Mesodermal cell (in vitro differentiated cells): ENCODE results near the gene SIT1.
A peak's percentile ranks its signal among the peaks of the same experiment; 100 is the strongest.

Experiments
- H3K27ac ChIP-seq: 2 replicates; pipeline ENCODE4 v1.7.0; 2013; ENCODE audit warnings: mild to moderate bottlenecking, low read depth, low read length, moderate library complexity; ENCODE audit not compliant: severe bottlenecking
- H3K36me3 ChIP-seq: 2 replicates; pipeline ENCODE4 v1.7.1; 2013; ENCODE audit warnings: mild to moderate bottlenecking, low read length, moderate library complexity; ENCODE audit not compliant: control insufficient read depth, insufficient read depth
- H3K4me1 ChIP-seq: one replicate; pipeline ENCODE4 v1.7.1; 2013; ENCODE audit warnings: mild to moderate bottlenecking, low read length; ENCODE audit not compliant: insufficient read depth, control insufficient read depth, poor library complexity, severe bottlenecking
- H3K4me3 ChIP-seq: 2 replicates; pipeline ENCODE4 v1.7.0; 2013; ENCODE audit warnings: low read length, control low read depth, mild to moderate bottlenecking; ENCODE audit not compliant: insufficient read depth, poor library complexity, severe bottlenecking; ENCODE audit errors: extremely low read depth
- H3K9me3 ChIP-seq: 2 replicates; pipeline ENCODE4 v1.7.1; 2013; ENCODE audit warnings: mild to moderate bottlenecking, low read length, moderate library complexity; ENCODE audit not compliant: control insufficient read depth
- WGBS, 2 experiments: methylation state at CpG; one replicate each; pipeline ENCODE4 v1.1.5; 2013; ENCODE audit warnings: missing lambda C conversion rate in 2 of 2; ENCODE audit not compliant: insufficient coverage in 2 of 2; 5-methylcytosine and 5-hydroxymethylcytosine counted together

The SIT1 gene

DNA sequence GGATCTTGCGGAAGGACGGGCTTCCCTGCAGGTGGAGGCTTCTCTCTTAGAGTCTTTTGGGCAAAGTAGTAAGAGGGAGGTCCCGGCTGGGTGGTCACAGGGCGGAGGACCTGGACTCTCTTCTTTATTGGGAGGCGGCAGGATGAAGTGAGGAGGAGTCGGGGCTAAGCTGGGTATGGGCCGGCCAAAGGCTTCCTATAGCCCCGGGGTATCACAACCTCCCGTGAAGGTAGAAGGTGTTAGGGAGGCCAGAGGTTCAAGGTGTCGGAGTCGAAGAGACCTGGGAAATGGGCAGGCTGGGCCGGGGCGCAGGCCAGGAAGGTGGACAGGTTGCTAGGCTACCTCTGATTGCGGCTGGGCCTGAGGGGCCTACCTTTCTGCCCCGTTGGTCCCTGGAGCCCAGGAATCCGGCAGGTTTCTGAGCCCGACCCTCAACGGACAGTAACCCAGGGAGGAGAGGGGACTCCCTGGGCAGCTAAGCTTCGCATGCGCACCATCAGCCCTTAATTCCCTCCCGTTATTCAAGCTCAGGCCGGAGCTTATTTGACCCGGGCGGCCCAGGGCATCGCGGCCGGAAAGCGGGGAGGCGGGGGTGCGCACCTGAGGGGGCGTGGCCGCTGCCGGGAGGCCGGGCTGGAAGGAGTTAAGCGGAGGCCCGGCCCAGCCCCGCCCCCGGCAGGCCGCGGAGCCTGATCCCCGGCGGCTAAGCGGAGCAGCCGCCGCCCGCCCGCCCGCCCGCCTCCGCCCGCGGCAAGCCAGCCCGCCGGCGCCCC is 46.0 kb downstream of the SIT1 start, which contains the start of gene TESK1:
Gene TESK1 (plus strand): TSS at position 685 of the 773 bp plus-strand sequence. CDS start 358 bp downstream, outside the sequence.
- Histone ChIP-seq H3K4me1 (no peaks in the 10 kb centered on the region), H3K36me3 (peaks cover 21% of the 10 kb centered on the region), H3K27ac (peak within 1 kb of the TSS; percentile 95), H3K9me3 (no peaks in the 10 kb centered on the region), H3K4me3 (peak within 1 kb of the TSS; percentile 61)
- WGBS, 2 experiments, result 1 to 2% methylated on average over 22 to 36 of the region's 55 CpGs

DNA sequence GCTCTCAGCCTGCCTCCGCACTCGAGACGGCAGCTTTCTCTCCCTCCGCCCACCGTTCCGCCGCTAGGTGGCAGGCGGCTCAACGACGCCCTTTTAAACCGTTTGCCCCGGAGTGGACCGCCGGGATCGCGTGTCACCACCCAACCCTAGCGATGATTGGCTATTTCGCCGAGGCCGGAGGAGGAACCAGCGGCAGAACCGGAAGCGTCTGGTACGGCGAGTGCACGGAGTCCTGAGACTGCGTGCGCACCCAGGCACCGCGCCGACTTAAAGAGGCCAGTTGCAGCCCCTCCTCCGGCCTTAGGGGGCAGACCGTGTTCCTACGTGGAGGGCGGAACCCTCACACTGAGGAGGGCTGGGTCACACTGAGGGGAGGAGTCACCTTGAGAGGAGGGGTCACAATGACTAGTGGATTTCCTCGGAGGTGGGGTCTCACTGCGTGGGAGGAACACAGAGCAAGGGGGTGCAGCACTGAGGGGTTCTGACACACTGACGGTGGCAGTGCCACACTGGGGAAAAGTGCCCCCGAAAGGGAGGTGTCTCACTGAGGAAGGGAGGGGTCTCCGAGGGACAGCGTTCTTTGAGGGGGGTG is 46.6 kb downstream of the SIT1 start:
- Histone ChIP-seq H3K9me3 (no peaks in the 10 kb centered on the region), H3K4me1 (no peaks in the 10 kb centered on the region), H3K27ac (peak overlapping the region; percentile 95), H3K36me3 (peaks cover 17% of the 10 kb centered on the region), H3K4me3 (peak overlapping the region; percentile 55)
- WGBS, 2 experiments, result 0 to 1% methylated on average over 37 to 41 of the region's 41 CpGs

DNA sequence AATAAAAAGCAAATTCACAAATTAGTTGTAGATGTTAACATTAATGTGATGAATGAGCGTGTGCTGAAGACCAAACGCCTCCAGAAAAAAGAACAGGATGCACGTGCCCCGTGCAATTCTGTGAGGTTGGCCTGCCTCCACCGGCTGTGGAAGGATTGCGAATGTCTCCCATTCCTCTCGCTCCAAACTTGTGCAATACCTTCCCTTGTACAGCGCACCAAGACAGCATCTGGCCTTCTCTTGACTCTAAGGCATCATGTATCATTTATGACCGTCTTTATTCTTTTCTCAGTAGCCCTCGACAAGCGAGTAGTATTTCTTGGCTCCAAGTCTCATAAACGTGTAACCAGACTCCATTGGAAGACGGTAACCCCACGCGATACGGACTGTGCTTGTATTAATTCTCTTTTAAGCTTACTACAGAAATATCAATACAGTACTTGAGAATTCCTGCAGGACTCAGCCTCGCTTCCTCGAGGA is 47.2 kb downstream of the SIT1 start:
- 49 to 61% methylated on average over 17 to 18 of the region's 18 CpGs for WGBS, 2 experiments
- peak overlapping the region; percentile 55 for H3K4me3 ChIP-seq
- no peaks in the 10 kb centered on the region for H3K9me3 ChIP-seq
- peaks cover 11% of the 10 kb centered on the region for H3K36me3 ChIP-seq
- H3K27ac ChIP-seq, result peak overlapping the region; percentile 78
- no peaks in the 10 kb centered on the region for H3K4me1 ChIP-seq

DNA sequence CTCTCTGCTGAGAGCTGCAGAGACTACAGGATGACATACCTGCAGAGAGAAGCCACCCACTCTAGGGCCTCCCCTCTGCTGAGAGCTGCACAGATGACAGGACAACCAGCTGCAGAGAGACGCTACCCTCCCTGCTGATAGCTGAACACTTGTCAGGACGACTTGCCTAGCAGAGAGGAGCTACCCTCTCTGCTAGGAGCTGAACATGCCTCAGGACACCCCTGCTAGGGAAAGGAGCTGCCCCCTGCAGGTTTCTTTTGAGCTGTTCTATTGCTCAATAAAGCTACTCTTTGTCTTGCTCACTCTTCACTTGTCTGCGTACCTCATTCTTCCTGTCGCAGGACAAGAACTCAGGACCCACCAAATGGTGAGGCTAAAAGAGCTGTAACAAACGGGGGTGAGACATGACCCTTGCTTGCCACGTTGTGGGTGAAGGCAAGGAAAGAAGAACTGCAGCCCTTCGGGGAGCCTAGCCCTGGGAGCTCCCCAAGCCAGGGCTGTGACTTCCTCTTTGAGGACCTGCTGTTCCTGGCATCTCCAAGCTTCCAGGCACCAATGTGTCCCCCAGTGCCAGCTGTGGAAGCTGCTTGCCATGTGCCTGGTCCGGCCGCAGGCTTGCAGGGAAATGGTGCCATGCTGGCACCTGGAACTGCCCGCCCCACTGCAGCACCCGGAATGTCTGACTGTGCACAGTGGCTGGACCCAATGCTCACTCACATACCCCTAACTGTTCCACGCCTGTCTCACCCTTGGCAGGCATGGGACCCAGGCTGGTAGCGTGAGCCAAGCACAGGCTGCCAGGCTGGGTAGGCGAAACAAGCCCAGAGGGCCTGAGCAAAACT is 50.7 kb downstream of the SIT1 start:
- WGBS, 2 experiments, result 77 to 84% methylated on average over 13 to 14 of the region's 14 CpGs
- H3K4me3 ChIP-seq, result no peak overlapping the region

More for the DNA sequence above, 50.7 kb downstream of the SIT1 start:
- no peaks in the 10 kb centered on the region for H3K36me3 ChIP-seq
- no peak overlapping the region for H3K27ac ChIP-seq
- H3K4me1 ChIP-seq, result no peaks in the 10 kb centered on the region
- H3K9me3 ChIP-seq, result no peaks in the 10 kb centered on the region
